Tibial artery (tissue), 4 donors: ENCODE results near the gene IL25.
A peak's percentile ranks its signal among the peaks of the same experiment; 100 is the strongest.

ENCODE experiments used
- DNase-seq, 2 donors: peaks; one replicate each; pipeline ENCODE4 v3.0.0-alpha.2; 2019
- H3K27ac ChIP-seq, 2 donors: fragments of 200-600 bp; sonication (generic) in 1 of 2; 1 replicate in 1 of 2; 2 replicates in 1 of 2; pipeline ENCODE4 v1.5.1; 2018 to 2019; ENCODE audit warnings: mild to moderate bottlenecking in 1 of 2
- H3K27me3 ChIP-seq, 2 donors: fragments of 200-600 bp; sonication (generic) in 1 of 2; one replicate each; pipeline versions ENCODE4 v1.5.1 to v1.6.0; 2016 to 2019
- H3K36me3 ChIP-seq, 3 donors: fragments of 200-600 bp; sonication (generic) in 2 of 3; one replicate each; pipeline ENCODE4 v1.5.1; 2016 to 2019; ENCODE audit warnings: mild to moderate bottlenecking in 2 of 3
- H3K4me1 ChIP-seq, 4 donors: fragments of 200-600 bp; sonication (generic) in 2 of 4; 1 replicate in 3 of 4; 2 replicates in 1 of 4; pipeline ENCODE4 v1.5.1; 2016 to 2019
- H3K4me3 ChIP-seq, 2 donors: fragments of 200-600 bp; sonication (generic) in 1 of 2; 1 replicate in 1 of 2; 2 replicates in 1 of 2; pipeline ENCODE4 v1.5.1; 2018 to 2019; ENCODE audit warnings: mild to moderate bottlenecking in 2 of 2
- H3K9me3 ChIP-seq, 3 donors: fragments of 200-600 bp; sonication (generic) in 1 of 3; one replicate each; pipeline ENCODE4 v1.5.1; 2016 to 2019
- CTCF ChIP-seq, 2 experiments: fragments of 200-600 bp in 1 of 2; fragments of 450-650 bp in 1 of 2; IDR thresholded peaks; one replicate each; pipeline ENCODE4 v1.5.1; 2017 to 2019; ENCODE audit warnings: antibody characterized with exemption in 2 of 2, mild to moderate bottlenecking in 1 of 2, moderate library complexity in 1 of 2
- intact Hi-C: fragments of 100-400 bp; cut with DNase I; formaldehyde crosslinking; loops from one replicate; pipeline ENCODE4 v1.15.0; 2023; ENCODE audit warnings: low total_unique reads

The IL25 gene

GRCh38 chr14:23356662-23357061, 15.9 kb upstream of the IL25 start:
- H3K27me3 ChIP-seq = no peaks in the 10 kb centered on the region
- peaks cover 9 to 54% (median 10%) of the 10 kb centered on the region in 3 donors for H3K36me3 ChIP-seq
- TF ChIP-seq CTCF (IDR thresholded peaks at IDR 0.05) = no peak
- no peak for DNase-seq
- H3K4me3 ChIP-seq = no peak overlapping the region
- intact Hi-C loops = no loop called here
- H3K9me3 ChIP-seq = no peaks in the 10 kb centered on the region
- H3K27ac ChIP-seq = no peak overlapping the region
- H3K4me1 ChIP-seq = peaks cover 0 to 21% (median 10%) of the 10 kb centered on the region in 4 donors

- Histone ChIP-seq H3K27me3 (no peaks in the 10 kb centered on the region), H3K4me1 (peaks cover 0 to 21% (median 7%) of the 10 kb centered on the region in 4 donors), H3K9me3 (no peaks in the 10 kb centered on the region), H3K36me3 (peaks cover 9 to 54% (median 10%) of the 10 kb centered on the region in 3 donors), H3K27ac (no peak overlapping the region), H3K4me3 (no peak overlapping the region)
- intact Hi-C loops = no loop called here
- no peak for DNase-seq
- TF ChIP-seq CTCF (IDR thresholded peaks at IDR 0.05) = no peak
These were observed 15.3 kb upstream of the IL25 start for GRCh38 chr14:23357261-23357660.

- Histone ChIP-seq H3K4me1 (peaks cover 0 to 27% (median 9%) of the 10 kb centered on the region in 4 donors), H3K4me3 (no peak overlapping the region), H3K36me3 (peaks cover 9 to 54% (median 10%) of the 10 kb centered on the region in 3 donors), H3K27ac (no peak overlapping the region), H3K9me3 (no peaks in the 10 kb centered on the region), H3K27me3 (no peaks in the 10 kb centered on the region)
- no peak for TF ChIP-seq CTCF (IDR thresholded peaks at IDR 0.05)
- intact Hi-C loops = no loop called here
- DNase-seq = no peak
These were observed 14.6 kb upstream of the IL25 start for GRCh38 chr14:23358042-23358441.

GRCh38 chr14:23358553-23359166, 13.9 kb upstream of the IL25 start:
- H3K27ac ChIP-seq = no peak overlapping the region
- no peak overlapping the region for H3K4me3 ChIP-seq

GRCh38 chr14:23359167-23359626, 13.4 kb upstream of the IL25 start:
- no peaks in the 10 kb centered on the region for H3K9me3 ChIP-seq
- peaks cover 0 to 38% (median 13%) of the 10 kb centered on the region in 4 donors for H3K4me1 ChIP-seq
- intact Hi-C loops = no loop called here

More at GRCh38 chr14:23358553-23359166, 13.9 kb upstream of the IL25 start:
- TF ChIP-seq CTCF (IDR thresholded peaks at IDR 0.05) = no peak
- no peak for DNase-seq
- Histone ChIP-seq H3K27me3 (no peaks in the 10 kb centered on the region), H3K36me3 (peaks cover 9 to 54% (median 10%) of the 10 kb centered on the region in 3 donors), H3K9me3 (no peaks in the 10 kb centered on the region), H3K4me1 (peaks cover 0 to 33% (median 10%) of the 10 kb centered on the region in 4 donors)
- intact Hi-C loops = no loop called here

More at GRCh38 chr14:23359167-23359626, 13.4 kb upstream of the IL25 start:
- no peak for DNase-seq
- Histone ChIP-seq H3K36me3 (peaks cover 9 to 54% (median 10%) of the 10 kb centered on the region in 3 donors), H3K27me3 (no peaks in the 10 kb centered on the region), H3K27ac (peak overlapping the region in 1 of 2 donors; percentile 4), H3K4me3 (no peak overlapping the region)
- TF ChIP-seq CTCF (IDR thresholded peaks at IDR 0.05) = no peak
